K562 (cell line): ENCODE measurements around the gene TRMT1L.

Experiments used
- CTCF ChIP-seq, 3 experiments: IDR thresholded peaks in 2 of 3; conservative IDR thresholded peaks in 1 of 3; 2 replicates each; pipeline ENCODE4 v1.5.1; 2011 to 2012; ENCODE audit warnings: low read length in 3 of 3, mild to moderate bottlenecking in 3 of 3, control low read depth in 2 of 3, improper control_type of control experiment in 1 of 3, inconsistent platforms in 1 of 3, low read depth in 1 of 3, mixed read lengths in 1 of 3, moderate library complexity in 1 of 3; ENCODE audit not compliant: insufficient read depth in 2 of 3
- ZBTB8A ChIP-seq: fragments of 450-650 bp; IDR thresholded peaks from 2 replicates; pipeline ENCODE4 v1.6.1; 2018; ENCODE audit warnings: mild to moderate bottlenecking, moderate library complexity; ENCODE audit not compliant: partially characterized antibody

GRCh38 chr1:185152187-185152767 lies 4.5 kb downstream of the TRMT1L start:
- TF ChIP-seq CTCF (IDR thresholded peaks at IDR 0.05 in 2 of 3, conservative IDR thresholded peaks at IDR 0.05 in 1 of 3; ENCODE audit: insufficient read depth in 2 of 3, low read depth in 1 of 3, low read length in 3 of 3) (no peak), ZBTB8A (no peak)
